ENCODE data around the gene GRID1.

DNA sequence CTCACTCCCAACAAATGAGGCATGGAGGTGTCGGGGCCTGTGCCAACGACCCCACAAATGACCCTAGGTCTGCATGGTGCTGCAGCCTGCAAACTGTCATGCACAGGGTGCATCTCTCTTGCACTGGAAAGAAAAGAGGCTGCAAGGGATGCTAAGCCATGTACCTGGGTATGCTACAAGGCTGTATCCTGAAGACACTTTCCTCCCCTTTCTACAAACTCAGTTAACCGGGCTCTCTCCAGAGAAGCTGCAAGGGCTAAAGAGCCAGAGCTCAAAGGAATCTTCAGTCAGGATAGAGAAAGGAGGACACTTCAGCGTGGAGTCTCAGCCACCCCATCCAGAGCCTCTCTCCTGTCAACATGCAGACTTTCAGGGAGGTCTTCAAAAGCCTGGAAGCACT lies 449.0 kb downstream of the GRID1 start:
- TF ChIP-seq POLR2A (IDR thresholded peaks at IDR 0.05; ENCODE audit: borderline replicate concordance, extremely low read depth, insufficient read depth, insufficient read length) (no peak), CTCF (IDR thresholded peaks at IDR 0.05 in 2 of 3, conservative IDR thresholded peaks at IDR 0.05 in 1 of 3; ENCODE audit: borderline replicate concordance in 1 of 3, insufficient read depth in 1 of 3, low read depth in 2 of 3, low read length in 2 of 3) (no peak), FOSL1 (IDR thresholded peaks at IDR 0.05; ENCODE audit: low read depth) (no peak), JUND (IDR thresholded peaks at IDR 0.05) (no peak), EZH2 (IDR thresholded peaks at IDR 0.05) (no peak), SP1 (IDR thresholded peaks at IDR 0.05; ENCODE audit: low read depth) (no peak), RAD21 (IDR thresholded peaks at IDR 0.05; ENCODE audit: low read depth) (no peak), YY1 (IDR thresholded peaks at IDR 0.05; ENCODE audit: extremely low read depth, insufficient replicate concordance, low read depth, low read length) (no peak), CBX3 (IDR thresholded peaks at IDR 0.05; ENCODE audit: low read depth) (no peak), SRF (IDR thresholded peaks at IDR 0.05; ENCODE audit: low read depth) (no peak)
- TF ChIP-seq, protein P1, sequence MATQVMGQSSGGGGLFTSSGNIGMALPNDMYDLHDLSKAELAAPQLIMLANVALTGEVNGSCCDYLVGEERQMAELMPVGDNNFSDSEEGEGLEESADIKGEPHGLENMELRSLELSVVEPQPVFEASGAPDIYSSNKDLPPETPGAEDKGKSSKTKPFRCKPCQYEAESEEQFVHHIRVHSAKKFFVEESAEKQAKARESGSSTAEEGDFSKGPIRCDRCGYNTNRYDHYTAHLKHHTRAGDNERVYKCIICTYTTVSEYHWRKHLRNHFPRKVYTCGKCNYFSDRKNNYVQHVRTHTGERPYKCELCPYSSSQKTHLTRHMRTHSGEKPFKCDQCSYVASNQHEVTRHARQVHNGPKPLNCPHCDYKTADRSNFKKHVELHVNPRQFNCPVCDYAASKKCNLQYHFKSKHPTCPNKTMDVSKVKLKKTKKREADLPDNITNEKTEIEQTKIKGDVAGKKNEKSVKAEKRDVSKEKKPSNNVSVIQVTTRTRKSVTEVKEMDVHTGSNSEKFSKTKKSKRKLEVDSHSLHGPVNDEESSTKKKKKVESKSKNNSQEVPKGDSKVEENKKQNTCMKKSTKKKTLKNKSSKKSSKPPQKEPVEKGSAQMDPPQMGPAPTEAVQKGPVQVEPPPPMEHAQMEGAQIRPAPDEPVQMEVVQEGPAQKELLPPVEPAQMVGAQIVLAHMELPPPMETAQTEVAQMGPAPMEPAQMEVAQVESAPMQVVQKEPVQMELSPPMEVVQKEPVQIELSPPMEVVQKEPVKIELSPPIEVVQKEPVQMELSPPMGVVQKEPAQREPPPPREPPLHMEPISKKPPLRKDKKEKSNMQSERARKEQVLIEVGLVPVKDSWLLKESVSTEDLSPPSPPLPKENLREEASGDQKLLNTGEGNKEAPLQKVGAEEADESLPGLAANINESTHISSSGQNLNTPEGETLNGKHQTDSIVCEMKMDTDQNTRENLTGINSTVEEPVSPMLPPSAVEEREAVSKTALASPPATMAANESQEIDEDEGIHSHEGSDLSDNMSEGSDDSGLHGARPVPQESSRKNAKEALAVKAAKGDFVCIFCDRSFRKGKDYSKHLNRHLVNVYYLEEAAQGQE (IDR thresholded peaks at IDR 0.05; ENCODE audit: low read depth): no peak
- TF ChIP-seq, protein P2, sequence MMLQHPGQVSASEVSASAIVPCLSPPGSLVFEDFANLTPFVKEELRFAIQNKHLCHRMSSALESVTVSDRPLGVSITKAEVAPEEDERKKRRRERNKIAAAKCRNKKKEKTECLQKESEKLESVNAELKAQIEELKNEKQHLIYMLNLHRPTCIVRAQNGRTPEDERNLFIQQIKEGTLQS (IDR thresholded peaks at IDR 0.05): no peak

All from HCT116 (cell line).